NB4 (cell line): ENCODE measurements around the gene BDNF.

Experiments
- MYC ChIP-seq: IDR thresholded peaks from 2 replicates; pipeline ENCODE4 v1.6.1; 2011; ENCODE audit warnings: low read depth, low read length
- POLR2A ChIP-seq: IDR thresholded peaks from 2 replicates; pipeline ENCODE4 v1.6.1; 2011; ENCODE audit warnings: mild to moderate bottlenecking; ENCODE audit not compliant: insufficient read length; ENCODE audit errors: extremely low read depth
- TF ChIP-seq, protein P1 (sequence below): IDR thresholded peaks from one replicate; pipeline ENCODE4 v1.5.1; 2012; ENCODE audit warnings: low read depth, low read length

DNA sequence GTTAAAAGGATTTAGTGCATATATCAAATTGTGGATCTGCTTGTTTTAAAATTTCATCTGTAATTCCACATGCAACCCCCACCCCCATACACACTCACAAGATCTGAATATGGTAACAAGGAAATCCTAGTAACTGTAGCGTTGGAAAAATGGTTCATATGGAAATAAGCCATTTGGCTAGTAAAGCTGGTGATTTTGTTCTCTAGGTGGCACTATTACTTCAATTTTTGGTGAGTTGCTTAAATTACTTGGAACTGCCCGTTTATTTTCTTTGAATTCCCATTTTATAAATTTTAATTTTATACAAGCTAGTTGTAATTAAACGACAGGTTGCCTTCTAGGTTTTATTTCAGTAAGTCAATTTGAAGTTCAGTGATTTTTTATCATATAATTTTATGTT lies 5.3 kb downstream of the BDNF start:
- TF ChIP-seq MYC (no peak), POLR2A (no peak)
- TF ChIP-seq, protein P1, sequence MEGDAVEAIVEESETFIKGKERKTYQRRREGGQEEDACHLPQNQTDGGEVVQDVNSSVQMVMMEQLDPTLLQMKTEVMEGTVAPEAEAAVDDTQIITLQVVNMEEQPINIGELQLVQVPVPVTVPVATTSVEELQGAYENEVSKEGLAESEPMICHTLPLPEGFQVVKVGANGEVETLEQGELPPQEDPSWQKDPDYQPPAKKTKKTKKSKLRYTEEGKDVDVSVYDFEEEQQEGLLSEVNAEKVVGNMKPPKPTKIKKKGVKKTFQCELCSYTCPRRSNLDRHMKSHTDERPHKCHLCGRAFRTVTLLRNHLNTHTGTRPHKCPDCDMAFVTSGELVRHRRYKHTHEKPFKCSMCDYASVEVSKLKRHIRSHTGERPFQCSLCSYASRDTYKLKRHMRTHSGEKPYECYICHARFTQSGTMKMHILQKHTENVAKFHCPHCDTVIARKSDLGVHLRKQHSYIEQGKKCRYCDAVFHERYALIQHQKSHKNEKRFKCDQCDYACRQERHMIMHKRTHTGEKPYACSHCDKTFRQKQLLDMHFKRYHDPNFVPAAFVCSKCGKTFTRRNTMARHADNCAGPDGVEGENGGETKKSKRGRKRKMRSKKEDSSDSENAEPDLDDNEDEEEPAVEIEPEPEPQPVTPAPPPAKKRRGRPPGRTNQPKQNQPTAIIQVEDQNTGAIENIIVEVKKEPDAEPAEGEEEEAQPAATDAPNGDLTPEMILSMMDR, result peak; percentile 15
